Right atrium auricular region (tissue), 2 donors: ENCODE measurements around the gene ATR. TPM values are rescaled to one million over a fixed set of nuclear protein-coding genes. Genes with fewer than 3 reads are reported as not detected.
"Not testable (repeated sequence)": the region's sequence is repeated elsewhere in the genome, so short reads cannot be mapped to it uniquely, and the experiment has no call there.

Source experiments
- DNase-seq: peaks from one replicate; pipeline ENCODE4 v3.0.0-alpha.2; 2019; ENCODE audit warnings: low spot score
- H3K27ac ChIP-seq, 2 donors: fragments of 200-600 bp; sonication (generic); 1 replicate in 1 of 2; 2 replicates in 1 of 2; pipeline ENCODE4 v1.5.1; 2016 to 2019
- H3K27me3 ChIP-seq, 2 donors: fragments of 200-600 bp; sonication (generic); one replicate each; pipeline versions ENCODE4 v1.5.1 to v1.6.0; 2017 to 2019
- H3K36me3 ChIP-seq: fragments of 200-600 bp; sonication (generic); one replicate; pipeline ENCODE4 v1.5.1; 2016
- H3K4me1 ChIP-seq, 2 donors: fragments of 200-600 bp; sonication (generic); one replicate each; pipeline versions ENCODE4 v1.5.1 to v1.6.0; 2017 to 2019
- H3K4me3 ChIP-seq, 2 donors: fragments of 200-600 bp; sonication (generic); 1 replicate in 1 of 2; 2 replicates in 1 of 2; pipeline ENCODE4 v1.5.1; 2017 to 2019; ENCODE audit warnings: mild to moderate bottlenecking in 1 of 2, moderate library complexity in 1 of 2
- H3K9me3 ChIP-seq, 2 donors: fragments of 200-600 bp; sonication (generic); one replicate each; pipeline ENCODE4 v1.5.1; 2019
- CTCF ChIP-seq, 2 donors: fragments of 200-600 bp; sonication (generic); IDR thresholded peaks; one replicate each; pipeline ENCODE4 v1.5.1; 2019; ENCODE audit warnings: antibody characterized with exemption in 2 of 2
- total RNA-seq, 2 donors: library from RNA; depleted of rRNA; stranded (reverse); fragments of >200 nt; gene quantifications; one replicate each; pipeline ENCODE4 v1.1.0, GENCODE V29; 2016

Gene ATR
- total RNA-seq, 2 donors from 2014 or later: 9.0 to 18.4 TPM

DNA sequence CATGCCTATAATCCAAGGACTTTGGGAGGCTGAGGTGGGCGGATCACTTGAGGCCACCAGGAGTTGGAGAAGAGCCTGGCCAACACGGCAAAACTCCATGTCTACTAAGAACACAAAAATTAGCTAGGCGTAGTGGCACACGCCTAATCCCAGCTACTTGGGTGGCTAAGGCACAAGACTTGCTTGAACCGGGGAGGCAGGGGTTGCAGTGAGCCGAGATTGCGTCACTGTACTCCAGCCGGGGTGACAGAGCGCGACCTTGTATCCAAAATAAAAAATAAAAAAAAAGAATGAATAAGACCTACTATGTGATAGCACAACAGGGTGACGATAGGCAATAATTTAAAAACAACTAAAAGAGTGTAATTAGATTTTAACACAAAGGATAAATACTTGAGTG, 134.2 kb downstream of the ATR start:
- no peaks in the 10 kb centered on the region for H3K36me3 ChIP-seq
- no peak overlapping the region for H3K27ac ChIP-seq
- peaks cover 0 to 16% of the 10 kb centered on the region in 2 donors for H3K4me1 ChIP-seq
- H3K4me3 ChIP-seq: no peak overlapping the region
- no peak for TF ChIP-seq CTCF (IDR thresholded peaks at IDR 0.05)
- no peak for DNase-seq
- H3K9me3 ChIP-seq: no peaks in the 10 kb centered on the region
- H3K27me3 ChIP-seq: no peaks in the 10 kb centered on the region

GRCh38 chr3:142443060-142443459, 135.5 kb downstream of the ATR start:
- not testable (repeated sequence) for H3K27me3 ChIP-seq, H3K36me3 ChIP-seq, H3K4me3 ChIP-seq, H3K9me3 ChIP-seq, H3K27ac ChIP-seq, DNase-seq
- peaks cover 0 to 16% of the 10 kb centered on the region in 2 donors for H3K4me1 ChIP-seq

DNA sequence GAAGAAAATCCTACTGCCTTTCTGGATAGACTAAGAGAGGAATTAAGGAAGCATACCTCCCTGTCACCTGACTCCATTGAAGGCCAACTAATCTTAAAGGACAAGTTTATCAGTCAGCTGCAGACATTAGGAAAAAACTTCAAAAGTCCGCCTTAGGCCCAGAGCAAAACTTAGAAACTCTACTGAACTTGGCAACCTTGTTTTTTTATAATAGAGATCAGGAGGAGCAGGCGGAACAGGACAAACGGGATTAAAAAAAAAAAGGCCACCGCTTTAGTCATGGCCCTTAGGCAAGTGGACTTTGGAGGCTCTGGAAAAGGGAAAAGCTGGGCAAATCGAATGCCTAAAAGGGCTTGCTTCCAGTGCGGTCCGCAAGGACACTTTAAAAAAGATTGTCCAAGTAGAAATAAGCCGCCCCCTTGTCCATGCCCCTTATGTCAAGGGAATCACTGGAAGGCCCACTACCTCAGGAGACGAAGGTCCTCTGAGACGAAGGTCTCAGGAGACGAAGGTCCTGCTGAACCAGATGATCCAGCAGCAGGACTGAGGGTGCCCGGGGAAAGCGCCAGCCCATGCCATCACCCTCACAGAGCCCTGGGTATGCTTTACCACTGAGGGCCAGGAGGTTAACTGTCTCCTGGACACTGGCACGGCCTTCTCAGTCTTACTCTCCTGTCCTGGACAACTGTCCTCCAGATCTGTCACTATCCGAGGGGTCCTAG, 138.9 kb downstream of the ATR start:
- not testable (repeated sequence) for DNase-seq, H3K27ac ChIP-seq, H3K27me3 ChIP-seq, H3K9me3 ChIP-seq, H3K4me1 ChIP-seq, H3K36me3 ChIP-seq, H3K4me3 ChIP-seq

DNA sequence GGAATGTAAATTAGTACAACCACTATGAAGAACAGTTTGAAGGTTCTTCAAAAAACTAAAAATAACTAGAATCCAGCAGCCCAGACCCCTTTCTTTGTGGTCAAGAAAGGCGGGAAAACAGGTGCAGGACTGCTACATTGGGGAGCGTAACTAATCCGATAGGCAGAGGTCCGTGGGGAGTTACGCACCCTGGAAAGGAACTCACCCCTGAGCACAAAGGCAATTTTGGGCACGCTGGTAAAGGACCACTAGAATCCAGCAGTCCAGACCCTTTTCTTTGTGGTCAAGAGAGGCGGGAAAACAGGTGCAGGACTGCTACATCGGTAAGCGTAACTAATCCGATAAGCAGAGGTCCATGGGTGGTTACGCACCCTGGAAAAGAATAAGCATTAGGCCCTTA, 140.4 kb downstream of the ATR start:
- not testable (repeated sequence) for H3K27me3 ChIP-seq, H3K27ac ChIP-seq, H3K36me3 ChIP-seq, H3K4me3 ChIP-seq, DNase-seq, H3K4me1 ChIP-seq, H3K9me3 ChIP-seq

- TF ChIP-seq CTCF (IDR thresholded peaks at IDR 0.05): no peak
- H3K27me3 ChIP-seq: no peaks in the 10 kb centered on the region
- H3K27ac ChIP-seq: no peak overlapping the region
- peaks cover 11% of the 10 kb centered on the region for H3K36me3 ChIP-seq
- no peaks in the 10 kb centered on the region for H3K4me1 ChIP-seq
- no peak for DNase-seq
- H3K9me3 ChIP-seq: no peaks in the 10 kb centered on the region
- no peak overlapping the region for H3K4me3 ChIP-seq
Observed at GRCh38 chr3:142436951-142437585, 141.5 kb downstream of the ATR start.

GRCh38 chr3:142434503-142434902, 144.0 kb downstream of the ATR start:
- Histone ChIP-seq H3K27me3 (no peaks in the 10 kb centered on the region), H3K9me3 (no peaks in the 10 kb centered on the region), H3K4me1 (no peaks in the 10 kb centered on the region), H3K36me3 (peaks cover 31% of the 10 kb centered on the region), H3K4me3 (no peak overlapping the region), H3K27ac (no peak overlapping the region)
- no peak for DNase-seq
- no peak for TF ChIP-seq CTCF (IDR thresholded peaks at IDR 0.05)

- Histone ChIP-seq H3K36me3 (peaks cover 37% of the 10 kb centered on the region), H3K27ac (no peak overlapping the region), H3K27me3 (no peaks in the 10 kb centered on the region), H3K9me3 (no peaks in the 10 kb centered on the region), H3K4me1 (no peaks in the 10 kb centered on the region), H3K4me3 (no peak overlapping the region)
- no peak for TF ChIP-seq CTCF (IDR thresholded peaks at IDR 0.05)
- DNase-seq: no peak
Observed at GRCh38 chr3:142433110-142433509, 145.4 kb downstream of the ATR start.
